ENCODE results near the gene TTC32.
"Not testable (repeated sequence)": the region's sequence is repeated elsewhere in the genome, so short reads cannot be mapped to it uniquely, and the experiment has no call there.

TTC32 gene

GRCh38 chr2:19898592-19899329 is 3.0 kb downstream of the TTC32 start:
- DNase-seq = no peak

- no peak for DNase-seq
These were observed 4.0 kb downstream of the TTC32 start for GRCh38 chr2:19897623-19898245.

- DNase-seq = no peak
These were observed 6.2 kb downstream of the TTC32 start for GRCh38 chr2:19895535-19895934.

- DNase-seq = no peak
These were observed 7.5 kb downstream of the TTC32 start for GRCh38 chr2:19894134-19894792.

GRCh38 chr2:19893520-19894133 is 8.2 kb downstream of the TTC32 start:
- DNase-seq = no peak

- not testable (repeated sequence) for DNase-seq
These were observed 9.8 kb downstream of the TTC32 start for GRCh38 chr2:19891971-19892370.

- DNase-seq = no peak
These were observed 11.7 kb downstream of the TTC32 start for GRCh38 chr2:19890104-19890503.

- DNase-seq = no peak
These were observed 13.0 kb downstream of the TTC32 start for GRCh38 chr2:19888831-19889230.

- no peak for DNase-seq
These were observed 14.3 kb downstream of the TTC32 start for GRCh38 chr2:19887510-19887909.

GRCh38 chr2:19886261-19886660 is 15.5 kb downstream of the TTC32 start:
- DNase-seq = no peak

- DNase-seq = no peak
These were observed 16.0 kb downstream of the TTC32 start for GRCh38 chr2:19885791-19886190.

- no peak for DNase-seq
These were observed 17.6 kb downstream of the TTC32 start for GRCh38 chr2:19883971-19884720.

GRCh38 chr2:19883486-19883885 is 18.3 kb downstream of the TTC32 start:
- no peak for DNase-seq

GRCh38 chr2:19882286-19882685 is 19.5 kb downstream of the TTC32 start:
- no peak for DNase-seq

GRCh38 chr2:19881908-19882265 is 19.9 kb downstream of the TTC32 start:
- DNase-seq = no peak

- DNase-seq = no peak
These were observed 20.4 kb downstream of the TTC32 start for GRCh38 chr2:19881221-19881907.

GRCh38 chr2:19880191-19880590 is 21.6 kb downstream of the TTC32 start:
- DNase-seq = not testable (repeated sequence)

- DNase-seq = no peak
These were observed 22.7 kb downstream of the TTC32 start for GRCh38 chr2:19879120-19879519.

GRCh38 chr2:19878268-19879046 is 23.3 kb downstream of the TTC32 start:
- no peak for DNase-seq

- DNase-seq = no peak
These were observed 25.0 kb downstream of the TTC32 start for GRCh38 chr2:19876751-19877150.

- no peak for DNase-seq
These were observed 26.5 kb downstream of the TTC32 start for GRCh38 chr2:19875280-19875679.
